NCI-H524 treated with DMSO at 0.1 percent for 48 hours (cell line): ENCODE data around the gene GPR107.

Source experiments
- DNase-seq: peaks from one replicate; lab custom pipeline; 2025; lab: John Stamatoyannopoulos, UW

Gene GPR107

DNA sequence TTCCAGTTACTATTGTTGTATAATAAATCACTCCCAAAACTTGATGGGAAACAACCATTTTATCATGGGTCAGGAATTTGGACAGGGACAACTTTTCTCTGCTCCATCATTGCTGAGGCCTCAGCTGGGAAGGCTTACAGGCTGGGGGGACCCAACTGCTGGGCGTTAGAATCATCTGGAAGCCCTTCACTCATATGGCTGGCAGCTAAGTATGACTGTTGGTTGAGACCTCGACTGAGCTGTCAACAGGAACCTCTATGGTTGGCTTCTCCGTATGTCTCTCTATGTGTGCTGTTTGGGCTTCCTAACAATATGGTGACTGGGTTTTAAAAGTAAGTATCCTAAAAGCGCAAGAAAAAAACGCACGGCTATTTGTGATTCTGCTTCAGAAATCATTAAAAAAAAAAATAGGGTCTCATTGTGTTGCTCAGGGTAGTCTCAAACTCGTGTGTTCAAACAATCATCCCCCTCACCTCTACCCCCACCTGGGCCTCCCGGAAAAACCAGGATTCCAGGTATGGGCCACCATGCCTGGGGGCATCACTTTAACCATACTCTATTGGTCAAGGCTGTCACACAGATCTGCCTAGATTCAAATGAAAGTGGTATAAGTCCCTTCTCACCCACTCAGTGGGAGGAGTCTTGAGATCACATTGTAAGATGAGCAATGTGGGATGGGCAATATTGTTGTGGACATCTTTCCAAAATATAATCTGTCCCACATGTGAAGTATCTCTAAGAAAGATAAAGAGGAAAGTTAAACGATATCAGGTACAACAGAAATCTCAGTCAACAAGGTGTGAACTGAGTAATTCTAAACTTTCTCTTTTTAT is 26.0 kb upstream of the GPR107 start:
- DNase-seq = no peak

GRCh38 chr9:130028493-130029222 is 25.0 kb upstream of the GPR107 start:
- no peak for DNase-seq

GRCh38 chr9:130029223-130029973 is 24.3 kb upstream of the GPR107 start:
- no peak for DNase-seq

DNA sequence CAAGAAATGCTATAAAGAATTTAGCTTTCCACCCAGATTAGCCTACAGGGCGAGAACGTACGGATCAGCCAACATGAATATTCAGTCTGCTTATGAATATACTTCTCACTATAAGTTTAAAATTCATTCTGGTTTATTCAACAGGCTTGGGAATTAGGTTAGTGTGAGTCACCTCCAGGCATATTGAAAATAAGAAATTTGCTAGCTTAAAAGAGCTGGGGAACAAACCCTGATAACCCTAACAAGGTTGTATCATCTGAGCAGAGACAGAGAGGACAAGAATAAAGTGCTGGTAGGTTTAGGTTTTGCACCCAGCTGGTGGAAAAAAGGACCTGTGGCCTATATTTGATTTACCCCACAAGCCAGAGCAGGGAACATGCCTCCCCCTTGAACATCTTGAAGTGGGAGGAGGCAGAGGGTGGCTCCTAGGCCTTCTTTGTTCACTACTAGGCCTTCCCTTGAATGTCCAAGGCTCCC is 23.0 kb upstream of the GPR107 start:
- DNase-seq = no peak

DNA sequence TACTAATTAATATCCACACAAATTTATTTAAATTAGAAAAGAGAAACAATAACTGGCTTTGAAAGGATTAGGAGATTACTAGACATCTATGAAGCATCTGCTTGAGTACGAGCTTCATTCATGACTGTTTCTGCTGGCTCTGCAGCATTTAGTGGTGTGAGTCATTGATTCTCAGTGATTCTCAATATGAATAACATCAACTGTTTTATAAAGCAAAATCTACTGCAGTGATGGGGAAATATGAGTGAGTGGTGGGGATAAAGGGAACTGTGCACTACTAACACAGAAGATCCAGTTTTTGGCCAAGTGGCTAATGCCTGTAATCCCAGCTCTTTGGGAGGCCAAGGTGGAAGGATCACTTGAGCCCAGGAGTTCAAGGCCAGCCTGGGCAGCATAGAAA is 19.1 kb upstream of the GPR107 start:
- no peak for DNase-seq

DNA sequence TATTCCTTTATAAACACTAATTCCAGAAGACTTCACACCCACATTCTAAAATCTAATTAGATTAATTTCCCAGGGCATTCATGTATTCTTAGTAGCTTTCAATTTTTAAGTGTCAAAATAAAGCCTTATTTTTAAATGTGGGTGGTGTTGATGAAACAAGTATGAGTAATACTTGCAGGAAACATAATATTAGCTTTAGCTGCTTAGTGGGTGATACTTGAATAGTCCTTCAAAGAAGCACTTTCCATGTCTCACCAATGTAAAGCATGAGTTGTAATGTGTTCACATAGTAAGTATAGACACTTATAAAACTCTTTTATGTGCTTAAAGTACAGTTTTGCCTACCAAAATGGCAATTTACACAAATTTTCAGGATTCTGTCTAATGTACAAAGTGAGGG is 17.6 kb upstream of the GPR107 start:
- no peak for DNase-seq

DNA sequence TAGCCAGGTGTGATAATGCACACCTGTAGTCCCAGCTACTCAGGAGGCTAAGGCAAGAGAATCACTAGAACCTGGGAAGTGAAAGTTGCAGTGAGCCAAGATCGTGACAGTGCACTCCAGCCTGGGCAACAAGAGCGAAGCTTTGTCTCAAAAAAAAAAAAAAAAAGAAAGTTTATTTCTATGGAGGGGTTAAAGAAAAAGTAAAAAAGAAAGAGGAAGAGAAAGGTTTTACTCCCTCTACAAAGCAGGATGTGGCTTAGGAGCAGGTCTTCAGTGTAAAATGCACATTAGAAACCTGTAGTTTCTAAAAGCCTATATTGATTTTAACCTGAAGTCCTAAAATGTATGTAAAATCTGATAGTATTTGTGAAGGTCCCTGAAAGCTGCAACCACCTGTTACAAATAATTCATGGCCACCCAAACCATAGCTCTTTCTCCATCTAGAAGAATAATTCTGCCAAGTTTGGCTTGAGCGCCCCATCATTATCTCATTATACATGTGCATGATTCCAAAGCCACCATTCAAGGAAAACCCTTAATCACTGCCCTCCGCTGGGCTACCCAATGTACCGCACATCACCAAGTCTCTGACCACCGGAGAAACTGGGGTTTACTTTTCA is 14.1 kb upstream of the GPR107 start:
- no peak for DNase-seq

- no peak for DNase-seq
These were observed 12.6 kb upstream of the GPR107 start for GRCh38 chr9:130040984-130041647.

- no peak for DNase-seq
These were observed 11.9 kb upstream of the GPR107 start for GRCh38 chr9:130041648-130042405.

- no peak for DNase-seq
These were observed 11.3 kb upstream of the GPR107 start for GRCh38 chr9:130042406-130042884.

GRCh38 chr9:130042885-130043653 is 10.6 kb upstream of the GPR107 start, which contains the start of gene FNBP1:
Gene FNBP1, minus strand, starts transcription at chr9:130043189. Its CDS starts 214 bp downstream, at chr9:130042975.
- DNase-seq = no peak

DNA sequence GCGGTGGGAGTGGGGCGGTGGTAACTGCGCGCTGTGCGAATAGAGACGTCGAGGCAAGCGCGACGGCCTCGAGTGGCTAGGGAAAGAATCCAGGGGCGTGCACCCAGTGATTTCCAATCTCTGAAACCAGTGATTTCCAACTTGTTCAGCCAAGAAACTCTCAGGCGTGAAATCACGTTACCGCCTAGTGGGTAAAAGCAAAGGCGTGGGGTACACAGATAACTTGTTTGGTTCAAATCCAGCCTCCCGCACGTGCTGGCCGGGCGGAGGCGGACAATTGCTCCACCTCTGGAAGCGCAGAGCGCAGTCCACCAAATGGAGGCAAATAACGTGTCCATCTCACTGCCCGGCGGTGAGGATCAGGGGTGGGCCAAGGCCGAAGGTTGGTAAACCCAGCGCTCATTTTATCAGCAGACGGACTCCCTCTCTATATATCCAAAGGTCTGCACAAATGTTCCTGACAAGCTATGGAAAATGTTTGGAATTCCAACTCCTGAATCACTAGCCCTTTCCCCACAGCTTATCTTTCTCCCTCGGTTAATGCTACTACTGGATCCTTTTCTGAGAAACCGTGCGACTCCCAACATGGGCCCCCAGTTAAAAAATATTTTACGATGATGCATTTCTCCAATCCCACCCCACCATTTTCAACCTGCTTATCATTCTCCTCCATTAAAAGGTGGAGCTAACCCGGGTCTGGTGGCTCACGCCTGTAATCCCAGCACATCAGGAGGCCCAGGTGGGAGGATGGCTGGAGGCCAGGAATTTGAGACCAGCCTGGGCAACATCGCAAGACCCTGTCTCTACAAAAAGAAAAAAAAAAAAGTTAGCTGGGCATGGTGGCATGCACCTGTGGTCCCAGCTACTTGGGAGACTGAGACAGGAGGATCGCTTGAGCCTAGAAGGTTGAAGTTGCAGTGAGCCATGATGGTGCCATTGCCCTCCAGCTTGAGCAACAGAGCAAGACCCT is 9.8 kb upstream of the GPR107 start:
- no peak for DNase-seq

DNA sequence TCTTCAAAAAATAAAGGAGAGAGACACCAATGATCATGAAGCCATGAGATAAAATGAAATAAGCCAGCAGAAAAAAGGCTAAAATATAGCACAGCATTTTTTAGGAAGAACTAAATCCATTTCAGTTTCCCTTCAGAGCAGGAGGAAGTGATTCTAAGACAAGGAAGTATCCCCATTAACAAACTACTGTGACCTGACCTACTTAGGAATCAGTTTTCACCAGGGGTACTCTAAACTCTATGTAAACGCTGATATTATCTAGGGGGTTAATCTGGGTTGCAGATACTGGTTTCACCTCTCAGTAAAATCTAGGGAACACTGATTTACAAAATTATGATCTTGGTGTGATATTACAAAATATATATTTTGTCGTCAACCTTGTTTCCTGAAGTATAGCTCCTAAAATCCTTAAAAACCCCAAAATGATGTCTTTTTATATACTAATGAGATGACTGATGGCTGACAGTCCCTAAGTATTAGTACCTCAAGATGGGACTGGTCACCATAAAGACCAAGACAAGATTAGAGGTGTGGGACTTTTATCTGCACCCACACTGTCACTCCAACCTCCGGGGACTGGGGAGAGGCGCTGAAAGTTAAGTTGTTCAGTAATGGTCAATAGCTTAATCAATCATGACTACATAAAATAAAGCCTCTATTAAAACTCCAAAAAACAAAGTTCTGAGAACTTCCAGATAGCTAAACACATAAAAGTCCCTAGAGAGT is 7.8 kb upstream of the GPR107 start:
- DNase-seq = no peak

GRCh38 chr9:130049431-130050210 is 4.1 kb upstream of the GPR107 start:
- no peak for DNase-seq

DNA sequence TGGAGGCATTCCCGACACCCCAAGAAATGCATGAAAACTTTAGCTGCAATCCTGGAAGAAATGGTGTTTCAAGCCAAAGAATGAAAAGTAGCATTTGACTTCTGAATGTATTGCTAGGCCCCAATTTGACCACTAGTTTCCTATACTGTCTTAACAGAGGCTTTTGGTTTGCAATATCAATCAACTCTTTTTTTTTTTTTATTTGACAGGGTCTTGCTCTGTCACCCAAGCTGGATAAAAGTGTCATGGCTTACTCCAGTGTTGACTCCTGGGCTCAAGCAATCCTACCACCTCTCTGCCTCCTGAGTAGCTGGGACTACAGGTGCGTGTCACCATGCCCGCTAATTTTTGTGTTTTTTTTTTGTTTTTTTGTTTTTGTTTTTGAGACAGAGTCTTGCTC is 3.2 kb upstream of the GPR107 start:
- DNase-seq = no peak

- DNase-seq = no peak
These were observed 1.9 kb upstream of the GPR107 start for GRCh38 chr9:130051855-130052254.

GRCh38 chr9:130053109-130053503 is 600 bp upstream of the GPR107 start:
- no peak for DNase-seq
